PFSK-1 (cell line): ENCODE data around the gene HINFP.

ENCODE experiments used
- FOXP2 ChIP-seq: optimal IDR thresholded peaks from 2 replicates; pipeline ENCODE3; 2011; ENCODE audit warnings: borderline replicate concordance, control low read depth, inconsistent platforms; ENCODE audit not compliant: insufficient read depth; ENCODE audit errors: extremely low read length, extremely low read depth
- POLR2AphosphoS5 ChIP-seq: IDR thresholded peaks from 2 replicates; pipeline ENCODE4 v1.6.1; 2012; ENCODE audit warnings: low read depth, mild to moderate bottlenecking, control low read depth, low read length, moderate library complexity
- REST ChIP-seq, 2 experiments: IDR thresholded peaks; 2 replicates each; pipeline versions ENCODE4 v1.6.1 to v1.8.0; 2011 to 2012; ENCODE audit warnings: low read depth in 2 of 2, low read length in 2 of 2, control low read depth in 1 of 2, inconsistent platforms in 1 of 2, mild to moderate bottlenecking in 1 of 2, moderate library complexity in 1 of 2; ENCODE audit not compliant: insufficient read depth in 1 of 2
- SIN3A ChIP-seq: IDR thresholded peaks from 2 replicates; pipeline ENCODE4 v1.6.1; 2012; ENCODE audit warnings: mild to moderate bottlenecking, low read length, moderate library complexity, borderline replicate concordance; ENCODE audit not compliant: insufficient read depth
- TAF1 ChIP-seq: IDR thresholded peaks from 2 replicates; pipeline ENCODE4 v1.6.1; 2012; ENCODE audit warnings: low read length, control low read depth, borderline replicate concordance; ENCODE audit not compliant: insufficient read depth

The HINFP gene

GRCh38 chr11:119084663-119085436, 36.5 kb upstream of the HINFP start, which contains the start of gene HMBS:
Gene HMBS, plus strand, starts transcription at chr11:119084881. Its CDS starts 153 bp downstream, at chr11:119085034.
- TF ChIP-seq POLR2AphosphoS5 = peak; percentile 99
- peak; percentile 77; the same call in 1 of the 2 replicates for TF ChIP-seq SIN3A
- TF ChIP-seq FOXP2 = peak; percentile 67
- peak; percentile 70; the same call in 1 of the 2 replicates for TF ChIP-seq TAF1
- no peak for TF ChIP-seq REST (IDR thresholded peaks at IDR 0.05; ENCODE audit: insufficient read depth in 1 of 2, low read depth in 2 of 2, low read length in 2 of 2)

- TF ChIP-seq REST (IDR thresholded peaks at IDR 0.05; ENCODE audit: insufficient read depth in 1 of 2, low read depth in 2 of 2, low read length in 2 of 2) (no peak), TAF1 (no peak), SIN3A (no peak)
These were observed 35.9 kb upstream of the HINFP start for GRCh38 chr11:119085437-119085847.

- no peak for TF ChIP-seq SIN3A
These were observed 34.3 kb upstream of the HINFP start for GRCh38 chr11:119087123-119087522.

GRCh38 chr11:119087747-119088241, 33.6 kb upstream of the HINFP start:
- TF ChIP-seq TAF1 = no peak
- no peak for TF ChIP-seq SIN3A
- no peak for TF ChIP-seq POLR2AphosphoS5
- no peak for TF ChIP-seq FOXP2
- TF ChIP-seq REST (IDR thresholded peaks at IDR 0.05; ENCODE audit: insufficient read depth in 1 of 2, low read depth in 2 of 2, low read length in 2 of 2) = no peak

GRCh38 chr11:119088406-119088805, 33.0 kb upstream of the HINFP start:
- TF ChIP-seq TAF1 = no peak

GRCh38 chr11:119089319-119089718, 32.1 kb upstream of the HINFP start:
- TF ChIP-seq TAF1 (no peak), FOXP2 (no peak), SIN3A (no peak), REST (IDR thresholded peaks at IDR 0.05; ENCODE audit: insufficient read depth in 1 of 2, low read depth in 2 of 2, low read length in 2 of 2) (no peak), POLR2AphosphoS5 (no peak)
